PFSK-1 (cell line): ENCODE measurements around the gene SLC4A4.

Source experiments
- FOXP2 ChIP-seq: optimal IDR thresholded peaks from 2 replicates; pipeline ENCODE3; 2011; ENCODE audit warnings: borderline replicate concordance, control low read depth, inconsistent platforms; ENCODE audit not compliant: insufficient read depth; ENCODE audit errors: extremely low read length, extremely low read depth
- POLR2AphosphoS5 ChIP-seq: IDR thresholded peaks from 2 replicates; pipeline ENCODE4 v1.6.1; 2012; ENCODE audit warnings: low read depth, mild to moderate bottlenecking, control low read depth, low read length, moderate library complexity
- REST ChIP-seq, 2 experiments: IDR thresholded peaks; 2 replicates each; pipeline versions ENCODE4 v1.6.1 to v1.8.0; 2011 to 2012; ENCODE audit warnings: low read depth in 2 of 2, low read length in 2 of 2, control low read depth in 1 of 2, inconsistent platforms in 1 of 2, mild to moderate bottlenecking in 1 of 2, moderate library complexity in 1 of 2; ENCODE audit not compliant: insufficient read depth in 1 of 2
- SIN3A ChIP-seq: IDR thresholded peaks from 2 replicates; pipeline ENCODE4 v1.6.1; 2012; ENCODE audit warnings: mild to moderate bottlenecking, low read length, moderate library complexity, borderline replicate concordance; ENCODE audit not compliant: insufficient read depth
- TAF1 ChIP-seq: IDR thresholded peaks from 2 replicates; pipeline ENCODE4 v1.6.1; 2012; ENCODE audit warnings: low read length, control low read depth, borderline replicate concordance; ENCODE audit not compliant: insufficient read depth

SLC4A4 gene

GRCh38 chr4:71476240-71476639, 137.4 kb downstream of the SLC4A4 start:
- TF ChIP-seq TAF1 (no peak), REST (IDR thresholded peaks at IDR 0.05; ENCODE audit: insufficient read depth in 1 of 2, low read depth in 2 of 2, low read length in 2 of 2) (no peak), POLR2AphosphoS5 (no peak), SIN3A (no peak), FOXP2 (no peak)

- TF ChIP-seq REST (IDR thresholded peaks at IDR 0.05; ENCODE audit: insufficient read depth in 1 of 2, low read depth in 2 of 2, low read length in 2 of 2), result no peak
- no peak for TF ChIP-seq POLR2AphosphoS5
- no peak for TF ChIP-seq FOXP2
- TF ChIP-seq TAF1, result no peak
- no peak for TF ChIP-seq SIN3A
Observed at GRCh38 chr4:71486550-71487343, 147.9 kb downstream of the SLC4A4 start.

- TF ChIP-seq SIN3A, result no peak
- TF ChIP-seq REST (IDR thresholded peaks at IDR 0.05; ENCODE audit: insufficient read depth in 1 of 2, low read depth in 2 of 2, low read length in 2 of 2), result no peak
- no peak for TF ChIP-seq TAF1
- TF ChIP-seq FOXP2, result no peak
- TF ChIP-seq POLR2AphosphoS5, result no peak
Observed at GRCh38 chr4:71487344-71487920, 148.6 kb downstream of the SLC4A4 start.

- TF ChIP-seq SIN3A (no peak), REST (IDR thresholded peaks at IDR 0.05; ENCODE audit: insufficient read depth in 1 of 2, low read depth in 2 of 2, low read length in 2 of 2) (no peak), TAF1 (no peak), POLR2AphosphoS5 (no peak), FOXP2 (no peak)
Observed at GRCh38 chr4:71494539-71494938, 155.7 kb downstream of the SLC4A4 start.
